GM19324 (cell line): ENCODE measurements around the gene DPYD.
"Not testable (repeated sequence)": the region's sequence is repeated elsewhere in the genome, so short reads cannot be mapped to it uniquely, and the experiment has no call there.

ENCODE experiments used
- ATAC-seq: cut with Tn5 transposase; IDR thresholded peaks from one replicate; pipeline ENCODE4 v1.9.1; 2021; ENCODE audit warnings: mild to moderate bottlenecking, moderate library complexity; ENCODE audit not compliant: unreplicated experiment, low FRiP score

DPYD gene

DNA sequence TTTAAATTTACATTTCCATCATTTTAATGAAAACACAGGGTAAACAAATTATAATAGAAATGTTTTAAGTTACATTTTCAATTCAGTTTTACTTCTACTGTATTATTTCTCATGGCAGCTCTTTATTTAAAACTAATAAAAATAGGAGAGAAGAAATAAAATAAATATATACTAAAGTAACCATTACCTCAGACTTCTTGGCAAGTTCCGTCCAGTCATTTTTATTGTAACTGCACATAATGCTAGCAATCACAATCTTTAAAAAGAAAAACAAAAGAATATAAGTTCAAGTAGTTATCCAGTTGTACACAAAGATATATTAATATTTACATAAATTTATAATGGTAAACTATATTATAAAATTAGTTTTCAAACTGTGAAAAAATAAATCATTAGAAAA, 538.6 kb downstream of the DPYD start:
- no peak for ATAC-seq

DNA sequence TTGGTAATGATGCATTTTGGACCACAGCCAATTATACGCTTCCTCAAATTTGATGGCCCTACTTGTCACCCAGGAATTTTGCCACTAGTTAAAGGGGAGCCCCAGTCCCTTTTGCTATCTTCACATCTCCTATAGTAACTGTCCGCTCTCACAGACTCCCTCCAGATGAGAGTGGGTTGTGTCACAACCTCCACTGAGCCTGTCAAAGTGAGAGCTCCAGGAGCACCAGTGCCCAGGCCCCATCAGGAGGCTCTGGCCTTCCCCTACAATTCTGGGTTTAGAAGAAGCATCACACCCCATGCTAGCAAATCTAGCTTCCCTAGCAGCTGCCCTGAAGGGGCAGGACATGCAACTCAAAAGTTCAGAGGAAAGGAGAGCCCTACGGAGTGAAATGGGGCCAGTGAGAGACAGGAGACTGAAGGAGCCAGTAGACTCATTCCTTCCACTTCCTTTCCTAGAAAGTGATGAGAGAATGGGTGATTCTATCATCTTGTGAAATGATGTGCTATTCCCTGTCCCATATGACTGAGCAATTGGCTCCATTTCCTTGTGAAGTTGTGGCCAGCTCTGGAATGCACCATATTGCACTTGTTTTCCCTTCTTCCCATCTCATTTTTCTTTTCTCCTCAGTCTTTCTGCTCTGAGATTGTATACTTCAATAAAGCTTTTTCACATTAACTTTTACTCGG, 541.3 kb downstream of the DPYD start:
- ATAC-seq, result no peak

DNA sequence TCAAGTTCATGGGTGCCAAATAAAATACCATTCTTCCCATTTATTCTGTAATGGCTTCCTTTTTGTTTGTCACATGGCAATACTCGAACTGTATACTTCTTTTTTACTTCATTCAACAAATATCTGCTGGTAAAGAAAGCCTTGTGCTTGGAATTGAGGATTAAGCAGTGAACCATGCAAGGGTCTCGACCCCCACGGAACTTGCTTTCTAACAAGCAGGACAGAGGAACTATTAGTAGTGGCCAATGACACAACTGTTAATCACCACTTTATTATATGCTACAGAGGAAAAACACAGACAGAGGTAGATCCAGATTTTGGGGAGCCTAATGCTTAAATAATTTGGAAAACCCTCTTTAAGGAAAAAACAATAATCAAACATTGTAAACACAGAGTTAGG, 542.2 kb downstream of the DPYD start:
- ATAC-seq, result no peak

DNA sequence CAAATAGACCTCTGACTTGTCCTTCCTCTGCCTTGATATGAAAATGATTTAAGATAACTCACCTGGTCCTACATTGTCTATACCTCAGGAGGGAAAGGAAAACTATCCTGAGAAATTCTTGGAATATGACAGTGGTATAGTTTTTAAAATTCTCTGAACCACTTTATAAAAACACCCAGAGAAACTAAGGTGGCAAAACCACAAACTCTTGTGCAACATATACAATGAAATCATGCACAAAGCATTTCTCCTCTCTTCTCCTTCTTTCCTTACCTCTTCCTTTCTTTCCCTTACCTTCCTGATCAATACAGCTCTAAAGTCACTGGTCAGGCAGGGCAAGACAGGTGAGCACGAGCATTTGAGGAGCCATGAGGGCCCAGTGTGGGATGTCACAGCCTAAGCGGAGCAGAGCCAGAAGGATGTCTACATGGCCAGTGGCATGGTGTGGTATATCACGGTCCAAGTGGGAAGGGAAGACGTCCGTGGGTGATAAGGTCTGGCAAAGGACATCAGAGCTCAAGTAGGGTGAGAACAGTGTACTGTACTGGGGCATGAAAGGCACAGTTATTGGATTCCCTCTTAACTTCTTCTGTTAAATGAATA, 543.3 kb downstream of the DPYD start:
- no peak for ATAC-seq

DNA sequence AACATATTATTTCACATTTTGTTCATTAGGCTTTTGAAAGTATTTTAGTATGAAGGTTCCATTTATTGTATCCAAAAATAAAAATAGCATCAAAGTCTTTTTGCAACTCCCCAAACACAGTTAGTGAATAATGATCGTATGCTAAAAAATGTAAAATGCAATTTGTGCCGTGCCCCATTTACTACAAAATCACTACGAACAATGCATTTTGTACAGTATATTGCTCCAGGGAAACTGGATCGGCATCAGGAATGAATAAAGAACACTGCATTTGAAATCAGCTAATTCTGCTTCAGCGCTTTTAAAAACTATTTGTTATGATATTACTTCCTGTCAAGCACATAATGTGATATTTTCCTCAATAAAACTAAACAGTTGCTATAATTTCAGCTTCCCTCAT, 547.8 kb downstream of the DPYD start:
- no peak for ATAC-seq

DNA sequence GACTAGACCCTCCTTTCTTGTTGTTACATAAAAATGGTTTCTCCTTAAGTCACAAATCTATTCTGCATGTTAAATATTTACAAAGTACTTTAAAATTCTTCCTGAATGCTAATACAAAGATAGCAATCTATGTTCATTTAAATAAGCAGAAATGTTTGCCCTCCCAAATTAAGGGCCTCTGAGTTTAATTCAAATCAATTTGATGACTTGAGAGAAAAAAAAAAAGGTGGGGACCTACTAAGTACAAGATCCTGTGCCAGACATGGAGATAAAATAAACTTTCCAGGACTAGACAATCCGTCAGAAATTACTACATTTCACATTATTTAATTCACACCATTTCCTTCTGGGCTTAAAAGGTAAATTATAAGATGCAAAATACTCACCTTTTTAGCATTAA, 548.3 kb downstream of the DPYD start:
- ATAC-seq, result no peak

DNA sequence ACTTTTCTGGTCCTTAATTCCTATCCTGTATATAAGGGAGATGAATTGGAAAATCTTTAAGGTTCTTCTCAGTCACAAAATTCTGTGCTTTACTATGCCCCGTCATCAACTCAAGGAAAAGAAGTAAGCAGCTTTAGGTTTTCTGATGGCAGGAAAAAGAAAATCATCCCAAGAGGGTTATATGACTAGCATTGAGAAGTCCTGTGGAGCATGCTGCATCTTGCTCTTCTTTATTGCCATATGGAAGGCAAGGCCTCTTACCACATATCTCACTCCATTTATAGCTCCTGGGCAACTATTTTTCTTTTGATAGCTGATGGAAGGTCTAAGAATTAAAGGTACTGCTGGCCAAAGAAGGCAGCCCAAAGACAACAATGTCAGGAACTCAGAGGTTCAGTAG, 552.5 kb downstream of the DPYD start:
- no peak for ATAC-seq

DNA sequence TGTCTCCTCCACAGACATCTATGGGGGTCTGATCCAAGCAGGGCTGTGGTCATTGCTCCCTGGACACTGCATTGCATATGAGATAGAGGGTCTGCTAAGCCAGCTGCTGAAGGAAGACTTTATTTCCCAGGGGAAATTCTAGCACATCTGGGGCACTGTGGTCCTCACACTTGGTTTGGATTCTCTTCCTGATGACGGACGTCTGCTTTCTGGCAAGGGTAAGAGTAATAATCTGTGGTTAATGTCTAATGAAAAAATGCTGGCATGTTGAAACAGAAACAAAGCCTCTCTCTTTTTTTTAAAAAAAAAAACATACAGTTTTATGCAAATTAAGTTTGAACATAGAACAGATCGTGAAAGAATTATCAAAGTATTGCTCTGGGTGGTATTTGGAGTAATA, 553.9 kb downstream of the DPYD start:
- no peak for ATAC-seq

DNA sequence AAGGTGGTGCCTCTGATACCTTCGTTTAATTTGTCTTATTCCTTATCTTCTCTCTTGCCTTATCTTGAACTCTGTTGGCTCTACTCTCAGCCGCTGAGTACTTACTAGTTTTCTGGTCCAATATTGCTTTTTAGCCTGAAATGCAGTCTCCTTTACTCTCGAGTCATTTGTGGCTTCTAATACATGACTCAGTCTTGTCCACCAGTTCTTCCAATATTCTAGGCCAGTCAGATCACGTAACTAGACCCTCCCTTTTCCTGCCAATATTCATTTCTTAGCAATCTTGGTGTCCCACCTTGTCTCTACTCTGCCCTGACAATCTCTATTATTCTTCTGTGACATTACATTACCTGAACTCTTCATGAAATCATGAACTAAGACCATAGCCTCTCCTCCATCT, 555.8 kb downstream of the DPYD start:
- ATAC-seq, result no peak

DNA sequence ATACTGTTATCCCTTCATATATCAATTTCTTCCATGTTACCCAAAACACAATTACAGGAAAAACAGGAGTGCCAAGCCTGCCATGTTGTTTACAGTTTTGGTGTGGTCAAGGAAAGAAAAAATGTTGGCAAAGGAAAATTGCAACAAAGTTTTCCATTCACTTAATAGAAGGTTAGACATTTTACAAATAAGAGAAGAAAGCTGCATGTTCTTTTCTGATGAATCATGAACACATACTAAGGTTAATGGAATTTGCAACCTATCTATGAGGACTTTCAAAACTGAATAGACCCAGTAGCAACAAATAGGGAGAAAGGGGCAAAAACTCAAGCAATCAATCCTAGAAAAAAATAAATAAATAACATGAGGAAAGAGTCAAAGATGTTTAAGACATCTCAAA, 556.7 kb downstream of the DPYD start:
- no peak for ATAC-seq

DNA sequence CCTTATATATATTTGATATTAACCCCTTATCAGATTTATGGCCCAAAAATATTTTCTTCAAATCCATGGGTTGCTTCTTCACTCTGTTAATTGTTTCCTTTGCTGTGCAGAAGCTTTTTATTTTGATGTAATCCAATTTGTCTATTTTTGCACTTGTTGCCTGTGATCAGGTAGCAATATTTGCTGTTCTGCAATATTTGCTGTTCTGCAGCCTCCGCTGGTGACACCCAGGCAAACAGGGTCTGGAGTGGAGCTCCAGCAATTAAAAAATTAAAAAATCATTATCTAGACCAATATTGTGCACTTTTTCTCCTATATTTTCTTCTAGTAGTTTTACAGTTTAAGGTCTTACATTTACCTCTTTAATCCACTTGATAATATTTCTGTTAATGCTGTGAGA, 564.5 kb downstream of the DPYD start:
- ATAC-seq, result no peak

DNA sequence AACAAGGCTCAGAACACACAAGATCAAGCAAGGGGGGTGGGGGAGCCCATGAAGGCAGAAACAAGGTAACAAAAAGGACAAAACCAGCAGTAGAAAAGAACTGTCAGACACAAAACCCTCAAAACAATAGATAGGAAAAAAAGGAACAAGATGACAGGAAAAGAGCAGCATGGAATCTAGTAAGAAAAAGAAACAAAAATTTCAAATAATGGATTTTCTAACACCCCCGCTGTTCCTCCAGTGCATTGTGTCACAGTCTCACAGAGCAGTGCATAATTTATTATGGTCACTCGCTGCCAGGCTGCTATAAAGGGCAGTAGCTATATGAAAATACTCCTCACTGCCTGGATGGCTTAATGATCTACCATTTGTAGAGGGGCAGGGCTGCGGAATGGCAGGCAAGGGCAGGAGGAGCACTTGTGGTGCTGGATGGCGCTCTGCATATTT, 567.9 kb downstream of the DPYD start:
- no peak for ATAC-seq

DNA sequence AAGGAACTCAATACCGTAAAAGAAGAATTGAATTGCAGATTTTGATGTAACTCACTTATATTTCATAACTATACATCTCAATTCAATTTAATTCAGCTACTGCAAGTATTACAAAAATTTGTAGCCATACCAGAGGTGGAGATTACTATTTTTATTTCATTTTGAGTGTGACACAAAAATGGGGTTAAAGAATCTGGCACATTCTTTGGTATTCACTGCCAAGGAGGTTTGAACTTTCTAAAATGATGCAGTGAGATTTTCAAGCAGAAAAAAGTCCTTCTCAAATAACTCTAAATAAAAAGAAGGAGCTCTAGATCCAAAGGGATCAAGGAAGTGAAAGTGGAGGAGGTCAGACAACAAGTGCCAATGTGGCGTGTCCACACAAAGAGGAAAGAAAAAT, 569.0 kb downstream of the DPYD start:
- no peak for ATAC-seq

DNA sequence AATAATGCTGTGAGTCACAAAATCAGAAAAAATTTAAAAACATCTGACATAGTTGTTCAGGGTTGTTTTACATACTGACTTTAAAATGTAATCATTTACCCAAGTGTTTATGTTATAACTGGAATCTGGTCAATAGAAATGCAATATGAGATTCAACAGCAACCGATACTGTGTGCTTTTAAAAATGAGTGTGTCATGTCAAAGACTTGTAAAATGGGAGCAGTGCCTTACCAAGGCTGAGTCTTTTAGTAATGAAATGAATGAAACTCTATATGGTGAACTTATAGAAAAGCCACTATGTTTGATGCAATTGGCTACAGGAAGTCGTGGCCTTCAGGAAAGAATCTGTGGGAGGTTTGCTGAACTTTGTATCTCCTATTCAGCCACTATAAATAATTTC, 570.2 kb downstream of the DPYD start:
- ATAC-seq, result no peak

DNA sequence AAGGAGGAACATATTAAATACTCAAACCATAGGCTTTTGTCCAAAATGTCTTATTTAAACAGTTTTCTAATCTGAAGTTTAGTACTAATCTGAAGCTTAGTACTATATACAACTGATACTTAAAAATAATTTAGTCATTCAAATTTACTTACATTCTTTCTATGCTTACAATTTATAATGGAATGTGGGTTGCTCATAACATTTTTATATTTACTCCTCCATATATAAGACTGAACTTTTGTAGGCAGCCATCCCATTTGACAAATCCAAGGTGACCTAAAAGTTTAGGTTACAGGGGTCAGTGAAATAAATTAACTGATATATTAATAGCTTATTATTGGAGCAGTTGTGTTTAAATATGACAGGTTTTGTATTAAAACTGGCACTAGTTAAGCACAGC, 570.6 kb downstream of the DPYD start:
- ATAC-seq, result no peak

DNA sequence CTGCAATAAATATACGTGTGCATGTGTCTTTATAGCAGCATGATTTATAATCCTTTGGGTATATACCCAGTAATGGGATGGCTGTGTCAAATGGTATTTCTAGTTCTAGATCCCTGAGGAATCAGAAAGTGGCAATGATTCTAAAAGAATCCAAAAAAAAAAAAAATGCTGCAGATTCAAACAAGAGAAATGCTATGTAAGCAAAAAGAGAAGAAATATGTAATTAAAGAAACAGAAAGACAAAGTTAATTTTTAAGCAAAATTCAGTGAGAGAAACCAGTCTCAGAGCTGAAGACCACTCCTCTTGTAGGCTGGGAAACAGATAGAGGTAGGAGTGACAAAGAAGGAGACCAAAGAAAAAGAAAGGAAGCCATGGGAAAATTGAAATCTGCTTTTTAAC, 571.0 kb downstream of the DPYD start:
- ATAC-seq, result not testable (repeated sequence)

DNA sequence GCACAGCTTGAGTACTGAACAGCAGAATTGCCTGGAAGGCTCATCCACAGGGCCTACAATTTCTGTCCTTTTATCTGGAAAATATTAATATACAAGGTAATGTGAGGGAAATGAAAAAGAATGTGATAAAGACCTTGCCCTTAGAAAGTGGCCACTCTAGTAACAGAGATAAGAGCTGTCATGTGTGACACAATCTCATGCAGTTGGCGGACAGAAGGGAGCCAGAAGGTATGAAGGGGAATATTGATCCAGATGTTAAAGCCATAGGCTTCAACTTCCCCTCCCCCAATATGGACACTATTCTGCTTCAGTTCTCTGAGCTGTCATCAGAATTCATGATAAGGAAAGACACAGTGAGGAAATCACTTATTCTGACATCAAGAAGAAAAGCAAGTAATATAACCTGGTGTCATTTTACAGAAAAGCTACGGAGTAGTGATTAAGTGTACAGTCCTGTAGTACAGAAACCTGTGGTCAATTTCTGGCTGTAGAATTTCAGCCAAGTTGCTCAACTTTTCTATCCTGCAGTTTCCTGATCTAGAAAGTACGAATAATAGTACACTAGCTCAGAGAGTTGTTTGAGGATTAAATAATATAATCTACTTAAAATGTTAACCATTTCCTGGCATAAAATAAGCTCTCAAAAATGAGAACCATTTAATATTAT, 572.1 kb downstream of the DPYD start:
- no peak for ATAC-seq

DNA sequence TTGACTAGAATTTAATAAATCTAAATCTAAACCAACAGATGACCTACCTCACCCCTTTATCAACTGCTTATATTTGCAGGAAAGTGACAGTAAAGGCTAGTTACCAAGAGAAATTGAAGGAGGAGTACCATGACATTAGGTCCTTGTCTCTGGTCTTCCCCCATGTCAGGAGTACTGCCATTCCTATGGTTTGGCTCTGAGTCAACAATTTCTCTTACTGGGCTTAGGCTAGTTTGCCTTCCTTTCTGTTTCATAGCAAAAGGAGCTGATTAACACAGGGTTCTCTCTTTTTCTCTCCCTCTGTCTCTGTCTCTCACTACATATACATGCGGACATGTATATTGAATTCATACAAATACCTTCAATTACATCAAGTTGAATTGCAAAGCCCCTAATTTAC, 579.9 kb downstream of the DPYD start:
- ATAC-seq, result no peak

DNA sequence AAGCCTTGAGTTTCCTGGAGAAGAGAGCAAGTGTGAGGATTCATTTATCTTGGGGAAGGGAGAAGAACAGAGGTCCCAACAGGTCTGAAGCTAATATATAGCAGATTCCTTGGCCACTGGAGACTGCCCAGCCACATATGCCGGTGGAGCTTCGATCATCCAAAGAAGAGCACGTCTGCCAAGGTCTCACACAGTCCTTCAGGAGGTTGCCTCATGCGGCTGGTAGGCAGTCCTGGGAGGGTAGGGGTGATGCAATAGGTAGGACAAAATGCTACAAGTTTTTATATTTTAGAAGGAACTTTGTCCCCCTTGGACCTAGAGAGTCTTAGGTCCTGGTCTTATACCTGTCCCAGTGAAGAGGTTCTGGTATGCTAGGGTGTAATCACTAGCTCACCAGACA, 582.5 kb downstream of the DPYD start:
- ATAC-seq, result no peak

DNA sequence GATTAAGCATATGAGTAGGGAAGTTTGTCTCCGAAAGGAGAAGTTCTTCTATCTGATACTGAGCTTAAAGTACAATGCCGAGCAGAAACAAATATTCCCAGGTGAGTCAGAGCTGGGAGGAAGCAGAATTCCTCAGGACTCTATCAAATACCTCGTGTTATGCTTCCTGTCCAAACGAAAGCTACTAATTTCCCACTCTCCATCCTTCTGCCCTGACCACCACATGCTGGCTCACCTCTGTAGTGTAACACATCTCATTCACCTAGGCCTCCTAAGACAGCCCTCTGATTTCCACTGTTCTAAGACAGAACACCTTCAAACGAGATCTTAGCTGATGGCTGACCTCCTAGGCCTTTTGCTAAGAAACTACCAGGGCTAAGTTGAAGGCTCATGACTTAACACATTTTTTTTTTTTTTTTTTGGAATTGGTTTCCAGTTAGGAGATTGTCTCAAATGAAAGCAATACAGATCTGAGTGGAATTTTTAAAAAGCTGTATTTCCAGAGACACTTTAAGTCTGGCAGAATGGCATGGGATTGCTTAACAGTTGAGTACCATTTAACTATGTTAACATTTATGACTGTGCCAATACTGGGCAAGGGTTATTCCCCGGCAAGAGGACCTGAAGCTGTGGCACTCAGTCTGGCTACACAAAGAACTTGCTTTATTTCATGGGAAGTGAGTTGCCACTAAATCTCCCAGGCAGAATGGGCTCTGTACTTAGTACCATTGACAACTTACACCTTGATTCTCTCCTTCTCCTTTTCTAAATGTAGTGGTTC, 583.4 kb downstream of the DPYD start:
- ATAC-seq, result no peak

DNA sequence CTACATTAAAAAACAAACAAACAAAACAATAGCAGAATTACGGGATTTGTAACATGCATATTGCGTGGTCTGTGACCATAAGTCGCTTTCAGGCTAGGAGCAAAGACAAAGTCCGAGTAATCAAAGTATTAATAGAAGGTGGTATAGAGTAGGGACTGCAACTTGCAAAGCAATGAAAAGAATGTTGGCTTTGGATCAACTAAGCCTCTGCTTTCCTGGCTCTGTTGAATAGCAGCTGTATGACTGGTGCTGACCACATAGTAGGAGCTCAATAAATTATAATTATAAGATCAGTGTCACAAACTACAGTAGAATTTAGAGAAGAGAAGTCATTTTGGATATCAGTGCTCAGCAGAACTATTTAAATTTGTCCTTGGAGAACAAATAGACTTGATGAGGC, 586.4 kb downstream of the DPYD start:
- no peak for ATAC-seq
